ENCODE measurements around the gene WDR17.

GRCh38 chr4:176020481-176021085, 45.1 kb upstream of the WDR17 start:
- TF ChIP-seq, protein P1, sequence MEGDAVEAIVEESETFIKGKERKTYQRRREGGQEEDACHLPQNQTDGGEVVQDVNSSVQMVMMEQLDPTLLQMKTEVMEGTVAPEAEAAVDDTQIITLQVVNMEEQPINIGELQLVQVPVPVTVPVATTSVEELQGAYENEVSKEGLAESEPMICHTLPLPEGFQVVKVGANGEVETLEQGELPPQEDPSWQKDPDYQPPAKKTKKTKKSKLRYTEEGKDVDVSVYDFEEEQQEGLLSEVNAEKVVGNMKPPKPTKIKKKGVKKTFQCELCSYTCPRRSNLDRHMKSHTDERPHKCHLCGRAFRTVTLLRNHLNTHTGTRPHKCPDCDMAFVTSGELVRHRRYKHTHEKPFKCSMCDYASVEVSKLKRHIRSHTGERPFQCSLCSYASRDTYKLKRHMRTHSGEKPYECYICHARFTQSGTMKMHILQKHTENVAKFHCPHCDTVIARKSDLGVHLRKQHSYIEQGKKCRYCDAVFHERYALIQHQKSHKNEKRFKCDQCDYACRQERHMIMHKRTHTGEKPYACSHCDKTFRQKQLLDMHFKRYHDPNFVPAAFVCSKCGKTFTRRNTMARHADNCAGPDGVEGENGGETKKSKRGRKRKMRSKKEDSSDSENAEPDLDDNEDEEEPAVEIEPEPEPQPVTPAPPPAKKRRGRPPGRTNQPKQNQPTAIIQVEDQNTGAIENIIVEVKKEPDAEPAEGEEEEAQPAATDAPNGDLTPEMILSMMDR (IDR thresholded peaks at IDR 0.05; ENCODE audit: low read depth, low read length), result no peak
- no peak for TF ChIP-seq EZH2phosphoT487 (IDR thresholded peaks at IDR 0.05; ENCODE audit: low read depth)
